ENCODE data around the gene GPR62.

- TF ChIP-seq CTCF (IDR thresholded peaks at IDR 0.05; ENCODE audit: low read depth, low read length) (no peak), POLR2A (IDR thresholded peaks at IDR 0.05; ENCODE audit: extremely low read depth, insufficient read length) (no peak), MYC (IDR thresholded peaks at IDR 0.05; ENCODE audit: low read depth, low read length) (no peak), MAX (IDR thresholded peaks at IDR 0.05; ENCODE audit: low read depth, low read length) (no peak)
Observed at GRCh38 chr3:51932471-51933370, 22.5 kb upstream of the GPR62 start.
